C4-2B (cell line): ENCODE results near the gene GALM.

ENCODE experiments used
- H3K27ac ChIP-seq: fragments of 450-650 bp; 2 replicates; pipeline ENCODE4 v1.5.1; 2017
- ZFX ChIP-seq: fragments of 450-650 bp; IDR thresholded peaks from 2 replicates; pipeline ENCODE4 v1.6.1; 2017
- TF ChIP-seq, protein P1 (sequence below): fragments of 450-650 bp; conservative IDR thresholded peaks from 2 replicates; pipeline ENCODE4 v1.5.1; 2017; ENCODE audit warnings: mild to moderate bottlenecking

GALM gene

DNA sequence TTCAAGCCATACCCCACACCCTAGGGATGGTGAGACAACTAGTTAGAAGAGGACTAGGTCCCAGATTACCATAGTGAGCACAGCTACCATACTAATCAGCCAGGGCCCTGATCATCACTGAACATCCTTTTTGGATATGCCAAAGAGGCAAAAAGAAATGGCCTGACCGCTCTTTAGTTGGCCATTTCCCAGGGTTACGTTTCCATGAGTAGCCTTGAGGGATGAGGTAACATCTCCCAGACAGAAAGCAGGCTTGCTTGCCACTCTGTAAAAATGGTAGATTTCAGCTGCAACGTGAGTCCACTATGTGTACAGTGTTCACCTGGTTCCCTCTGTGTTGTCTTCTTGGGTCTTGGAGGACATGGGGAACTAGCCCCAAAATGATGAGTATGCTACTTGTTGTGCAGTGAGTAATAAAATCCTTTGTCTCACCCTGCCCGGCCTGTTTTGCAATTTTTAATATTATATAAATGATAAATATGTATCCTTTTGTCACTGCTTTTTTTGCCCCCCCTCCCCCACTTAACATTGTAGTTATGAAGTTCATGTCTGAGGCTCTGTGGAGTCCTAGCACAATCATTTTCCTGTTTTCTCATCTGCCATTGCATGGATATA, 8.9 kb upstream of the GALM start:
- no peak for TF ChIP-seq ZFX
- TF ChIP-seq, protein P1, sequence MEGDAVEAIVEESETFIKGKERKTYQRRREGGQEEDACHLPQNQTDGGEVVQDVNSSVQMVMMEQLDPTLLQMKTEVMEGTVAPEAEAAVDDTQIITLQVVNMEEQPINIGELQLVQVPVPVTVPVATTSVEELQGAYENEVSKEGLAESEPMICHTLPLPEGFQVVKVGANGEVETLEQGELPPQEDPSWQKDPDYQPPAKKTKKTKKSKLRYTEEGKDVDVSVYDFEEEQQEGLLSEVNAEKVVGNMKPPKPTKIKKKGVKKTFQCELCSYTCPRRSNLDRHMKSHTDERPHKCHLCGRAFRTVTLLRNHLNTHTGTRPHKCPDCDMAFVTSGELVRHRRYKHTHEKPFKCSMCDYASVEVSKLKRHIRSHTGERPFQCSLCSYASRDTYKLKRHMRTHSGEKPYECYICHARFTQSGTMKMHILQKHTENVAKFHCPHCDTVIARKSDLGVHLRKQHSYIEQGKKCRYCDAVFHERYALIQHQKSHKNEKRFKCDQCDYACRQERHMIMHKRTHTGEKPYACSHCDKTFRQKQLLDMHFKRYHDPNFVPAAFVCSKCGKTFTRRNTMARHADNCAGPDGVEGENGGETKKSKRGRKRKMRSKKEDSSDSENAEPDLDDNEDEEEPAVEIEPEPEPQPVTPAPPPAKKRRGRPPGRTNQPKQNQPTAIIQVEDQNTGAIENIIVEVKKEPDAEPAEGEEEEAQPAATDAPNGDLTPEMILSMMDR = no peak
- H3K27ac ChIP-seq = no peak overlapping the region

DNA sequence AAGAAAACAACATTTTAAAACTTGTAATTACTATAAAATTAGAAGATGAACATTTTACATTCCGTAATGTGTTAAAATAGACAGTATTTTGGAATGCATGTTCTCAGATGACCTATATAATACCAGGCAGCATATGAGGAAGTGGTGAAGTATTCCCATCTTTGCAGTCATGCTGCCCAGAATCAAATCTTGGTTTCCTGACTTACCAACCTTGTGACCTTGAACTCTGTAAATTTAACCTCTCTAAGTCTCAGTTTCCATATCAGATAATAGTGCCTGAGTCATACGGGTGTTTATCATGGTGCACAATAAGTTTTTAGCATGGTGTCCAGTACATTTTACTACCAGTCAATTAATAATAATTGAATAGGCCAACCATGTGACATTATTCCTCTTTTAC, 7.3 kb upstream of the GALM start:
- TF ChIP-seq, protein P1 = no peak
- no peak for TF ChIP-seq ZFX
- H3K27ac ChIP-seq = no peak overlapping the region

DNA sequence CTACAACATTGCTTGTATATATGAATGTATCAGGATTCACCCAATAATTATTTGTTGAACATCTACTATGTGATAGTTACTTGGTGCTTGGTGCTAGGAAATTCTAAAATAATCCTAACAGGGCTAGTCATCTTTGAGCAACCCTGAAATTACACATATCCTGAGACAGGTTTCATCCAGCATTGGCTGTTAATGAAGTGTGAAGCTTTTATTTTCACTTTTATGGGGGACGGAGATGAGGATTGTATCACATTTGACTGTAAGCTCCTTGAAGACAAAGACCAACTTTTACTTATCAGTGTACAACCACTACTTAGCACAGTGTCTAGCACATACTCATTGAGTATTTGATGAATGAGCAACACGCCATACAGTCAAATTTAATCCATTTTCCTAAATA, 6.8 kb upstream of the GALM start:
- no peak overlapping the region for H3K27ac ChIP-seq
- TF ChIP-seq ZFX = no peak
- TF ChIP-seq, protein P1 = no peak

DNA sequence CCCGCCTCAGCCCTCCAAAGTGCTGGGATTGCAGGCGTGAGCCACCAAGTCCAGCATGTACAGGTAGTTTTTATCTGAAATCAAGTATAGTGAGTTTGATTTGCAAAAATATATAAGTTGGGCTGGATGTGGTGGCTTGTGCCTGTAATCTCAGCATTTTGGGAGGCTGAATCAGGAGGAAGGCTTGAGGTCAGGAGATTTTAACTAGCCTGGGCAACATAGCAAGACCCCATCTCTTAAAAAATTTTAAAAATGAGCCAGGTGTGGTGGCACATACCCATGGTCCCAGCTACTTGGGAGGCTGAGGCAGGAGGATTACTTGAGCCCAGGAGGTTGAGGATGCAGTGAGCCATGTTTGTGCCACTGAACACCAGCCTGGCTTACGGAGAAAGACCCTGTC, 5.6 kb upstream of the GALM start:
- H3K27ac ChIP-seq = no peak overlapping the region
- TF ChIP-seq, protein P1 = no peak
- TF ChIP-seq ZFX = no peak

DNA sequence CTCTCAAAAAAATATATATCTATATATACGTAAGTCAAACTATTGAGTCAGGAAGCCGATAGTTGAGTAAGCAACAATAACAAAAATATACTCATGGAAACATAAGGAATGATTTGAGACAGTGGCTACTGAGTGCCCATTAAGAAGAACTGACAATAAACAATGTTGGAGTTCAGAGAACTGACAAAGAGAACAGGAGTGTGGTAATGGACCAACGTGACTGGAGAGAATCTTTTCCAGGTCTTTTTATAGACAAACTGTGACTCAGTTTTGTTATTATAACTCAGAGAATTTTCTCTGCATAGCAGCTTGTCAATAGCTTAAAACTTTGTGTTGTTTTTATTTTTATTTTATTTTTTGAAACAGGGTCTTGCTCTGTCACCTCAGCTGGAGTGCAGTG, 4.6 kb upstream of the GALM start:
- no peak overlapping the region for H3K27ac ChIP-seq
- TF ChIP-seq ZFX = no peak
- TF ChIP-seq, protein P1 = no peak

DNA sequence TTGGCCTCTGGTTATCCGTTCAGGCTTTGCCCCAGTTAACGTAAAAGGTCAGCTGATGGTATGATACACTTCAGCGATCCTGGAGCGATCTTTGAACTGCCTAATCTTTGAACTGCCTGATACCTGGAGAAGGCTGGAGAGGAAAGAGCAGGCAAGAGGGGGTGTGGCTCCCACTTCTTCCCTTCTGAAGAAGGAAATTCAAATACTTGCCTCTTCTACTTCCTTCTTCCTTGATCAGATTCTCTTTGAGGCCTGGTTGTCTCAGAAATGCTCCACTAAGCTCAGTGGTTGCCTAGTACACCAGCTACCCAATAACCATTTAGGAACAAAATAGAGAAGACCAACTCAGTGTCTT, 619 bp downstream of the GALM start:
- no peak overlapping the region for H3K27ac ChIP-seq
- no peak for TF ChIP-seq ZFX
- TF ChIP-seq, protein P1 = no peak

DNA sequence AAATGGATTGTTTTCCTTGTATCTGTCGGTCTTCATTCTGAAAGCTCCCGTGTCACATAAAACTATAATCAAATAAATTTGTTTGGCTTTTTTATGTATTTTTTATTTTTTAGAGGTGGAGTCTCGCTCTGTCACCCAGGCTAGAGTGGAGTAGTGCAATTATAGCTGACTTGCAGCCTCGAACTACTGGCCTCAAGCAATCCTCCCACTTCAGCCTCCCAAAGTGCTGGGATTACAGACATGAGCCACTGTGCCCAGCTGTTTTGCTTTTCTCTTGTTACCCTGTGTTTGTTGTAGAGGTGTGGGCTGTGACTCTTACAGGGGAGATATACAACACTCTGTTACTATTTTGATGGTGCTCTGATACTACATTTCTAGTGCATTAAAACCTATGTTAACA, 2.2 kb downstream of the GALM start:
- no peak overlapping the region for H3K27ac ChIP-seq
- TF ChIP-seq, protein P1 = no peak
- TF ChIP-seq ZFX = no peak
